ENCODE data around the gene SEPTIN8. TPM values are rescaled to one million over a fixed set of nuclear protein-coding genes. Genes with fewer than 3 reads are reported as not detected.

The SEPTIN8 gene
- total and polyA plus RNA-seq, 10 donors: 6.1 to 29.8 (median 17.9) TPM

- 93 to 99% (median 97%) methylated on average over 3 of the region's 3 CpGs for WGBS, 5 donors
- intact Hi-C loops (cut with DNase I; ENCODE audit: low total_unique reads): no loop called here
Measured at GRCh38 chr5:132768485-132768868, 8.6 kb downstream of the SEPTIN8 start.

DNA sequence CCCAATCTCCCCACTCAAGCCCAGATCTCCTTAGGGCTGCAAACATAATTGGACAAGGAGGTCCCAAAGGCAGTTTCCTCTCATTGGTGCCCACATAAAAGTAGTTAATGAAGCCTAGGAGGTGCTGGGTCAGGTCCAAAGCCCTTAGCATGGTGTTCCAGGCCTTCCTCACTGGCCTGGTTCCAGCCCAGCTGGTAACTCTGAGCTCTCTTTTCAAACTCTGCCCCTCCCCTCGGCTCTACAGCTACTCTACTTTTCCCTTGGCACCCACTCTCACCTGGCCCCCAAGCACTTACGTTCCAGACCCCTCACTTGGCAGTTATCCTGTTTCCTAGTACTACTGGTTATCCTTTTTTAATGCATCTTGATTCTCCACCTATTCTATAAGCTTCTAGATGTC, 9.9 kb downstream of the SEPTIN8 start:
- Histone ChIP-seq H3K27me3 (replicated peaks in 1 of 7) (no peaks in the 10 kb centered on the region), H3K36me3 (peaks cover 0 to 32% (median 12%) of the 10 kb centered on the region in 6 donors), H3K4me3 (no peak overlapping the region), H3K27ac (no peak overlapping the region), H3K9me3 (no peaks in the 10 kb centered on the region), H3K4me1 (peaks cover 0 to 31% (median 6%) of the 10 kb centered on the region in 6 donors)
- intact Hi-C loops (cut with DNase I; ENCODE audit: low total_unique reads): no loop called here
- TF ChIP-seq, protein P1, sequence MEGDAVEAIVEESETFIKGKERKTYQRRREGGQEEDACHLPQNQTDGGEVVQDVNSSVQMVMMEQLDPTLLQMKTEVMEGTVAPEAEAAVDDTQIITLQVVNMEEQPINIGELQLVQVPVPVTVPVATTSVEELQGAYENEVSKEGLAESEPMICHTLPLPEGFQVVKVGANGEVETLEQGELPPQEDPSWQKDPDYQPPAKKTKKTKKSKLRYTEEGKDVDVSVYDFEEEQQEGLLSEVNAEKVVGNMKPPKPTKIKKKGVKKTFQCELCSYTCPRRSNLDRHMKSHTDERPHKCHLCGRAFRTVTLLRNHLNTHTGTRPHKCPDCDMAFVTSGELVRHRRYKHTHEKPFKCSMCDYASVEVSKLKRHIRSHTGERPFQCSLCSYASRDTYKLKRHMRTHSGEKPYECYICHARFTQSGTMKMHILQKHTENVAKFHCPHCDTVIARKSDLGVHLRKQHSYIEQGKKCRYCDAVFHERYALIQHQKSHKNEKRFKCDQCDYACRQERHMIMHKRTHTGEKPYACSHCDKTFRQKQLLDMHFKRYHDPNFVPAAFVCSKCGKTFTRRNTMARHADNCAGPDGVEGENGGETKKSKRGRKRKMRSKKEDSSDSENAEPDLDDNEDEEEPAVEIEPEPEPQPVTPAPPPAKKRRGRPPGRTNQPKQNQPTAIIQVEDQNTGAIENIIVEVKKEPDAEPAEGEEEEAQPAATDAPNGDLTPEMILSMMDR (IDR thresholded peaks at IDR 0.05 in 8 of 11, conservative IDR thresholded peaks at IDR 0.05 in 3 of 11): no peak
- no peak for TF ChIP-seq POLR2AphosphoS5 (IDR thresholded peaks at IDR 0.05)
- TF ChIP-seq POLR2A (IDR thresholded peaks at IDR 0.05): no peak
- WGBS, 5 donors: 67 to 80% (median 73%) methylated on average over 2 of the region's 2 CpGs
- DNase-seq: no peak

More at GRCh38 chr5:132768485-132768868, 8.6 kb downstream of the SEPTIN8 start:
- Histone ChIP-seq H3K4me3 (no peak overlapping the region), H3K36me3 (peaks cover 0 to 19% (median 10%) of the 10 kb centered on the region in 6 donors), H3K9me3 (no peaks in the 10 kb centered on the region), H3K4me1 (peaks cover 0 to 41% (median 7%) of the 10 kb centered on the region in 6 donors), H3K27me3 (replicated peaks in 1 of 7) (no peaks in the 10 kb centered on the region), H3K27ac (no peak overlapping the region)
- DNase-seq: peak; percentile 28
- TF ChIP-seq POLR2AphosphoS5 (IDR thresholded peaks at IDR 0.05): no peak
- TF ChIP-seq, protein P1 (IDR thresholded peaks at IDR 0.05 in 8 of 11, conservative IDR thresholded peaks at IDR 0.05 in 3 of 11): no peak
- TF ChIP-seq POLR2A (IDR thresholded peaks at IDR 0.05): no peak

DNA sequence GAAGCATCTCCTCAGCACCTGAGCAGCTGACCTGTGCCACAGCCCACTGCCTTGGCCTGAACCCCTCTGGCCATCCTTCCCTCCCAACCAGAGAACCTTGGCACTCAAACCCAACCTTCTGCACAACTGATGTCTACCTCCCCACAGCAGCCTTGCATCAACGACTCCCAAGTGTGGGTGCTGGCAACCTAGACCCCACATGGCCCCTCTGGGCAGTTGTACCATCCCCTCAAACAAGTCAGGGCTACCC, 10.3 kb downstream of the SEPTIN8 start:
- TF ChIP-seq POLR2AphosphoS5 (IDR thresholded peaks at IDR 0.05) (no peak), POLR2A (IDR thresholded peaks at IDR 0.05) (no peak)
- TF ChIP-seq, protein P1 (IDR thresholded peaks at IDR 0.05 in 8 of 11, conservative IDR thresholded peaks at IDR 0.05 in 3 of 11): no peak
- peaks cover 0 to 27% (median 4%) of the 10 kb centered on the region in 6 donors for H3K4me1 ChIP-seq
- H3K9me3 ChIP-seq: no peaks in the 10 kb centered on the region
- intact Hi-C loops (cut with DNase I; ENCODE audit: low total_unique reads): no loop called here
- H3K27ac ChIP-seq: no peak overlapping the region
- no peaks in the 10 kb centered on the region for H3K27me3 ChIP-seq (replicated peaks in 1 of 7)
- no peak for DNase-seq
- H3K36me3 ChIP-seq: peaks cover 0 to 36% (median 12%) of the 10 kb centered on the region in 6 donors
- no peak overlapping the region for H3K4me3 ChIP-seq
- WGBS, 5 donors: 75 to 100% (median 94%) methylated on average over 1 of the region's 1 CpG

- WGBS, 5 donors: 88 to 95% (median 91%) methylated on average over 12 to 14 of the region's 14 CpGs
- peaks cover 0 to 22% (median 2%) of the 10 kb centered on the region in 6 donors for H3K4me1 ChIP-seq
- intact Hi-C loops (cut with DNase I; ENCODE audit: low total_unique reads): no loop called here
- peaks cover 0 to 41% (median 12%) of the 10 kb centered on the region in 6 donors for H3K36me3 ChIP-seq
- TF ChIP-seq POLR2A (IDR thresholded peaks at IDR 0.05) (no peak), POLR2AphosphoS5 (IDR thresholded peaks at IDR 0.05) (no peak)
- TF ChIP-seq, protein P1 (IDR thresholded peaks at IDR 0.05 in 8 of 11, conservative IDR thresholded peaks at IDR 0.05 in 3 of 11): no peak
- no peak overlapping the region for H3K4me3 ChIP-seq
- no peaks in the 10 kb centered on the region for H3K9me3 ChIP-seq
- no peak overlapping the region for H3K27ac ChIP-seq
- DNase-seq: no peak
- H3K27me3 ChIP-seq (replicated peaks in 1 of 7): no peaks in the 10 kb centered on the region
Measured at GRCh38 chr5:132766020-132766805, 10.8 kb downstream of the SEPTIN8 start.
